Mesendoderm (in vitro differentiated cells): ENCODE measurements around the gene RABAC1.

ENCODE experiments used
- DNase-seq: peaks from one replicate; pipeline ENCODE4 v3.0.0; 2013
- H2AK5ac ChIP-seq: 2 replicates; pipeline ENCODE4 v1.6.1; 2013; ENCODE audit warnings: low read length, inconsistent platforms
- H2BK120ac ChIP-seq: 2 replicates; pipeline ENCODE4 v1.6.1; 2013; ENCODE audit warnings: low read depth, mild to moderate bottlenecking, low read length, moderate library complexity, mixed read lengths
- H2BK15ac ChIP-seq: replicated peaks from 2 replicates; pipeline ENCODE4 v1.6.1; 2013; ENCODE audit warnings: low read depth, mild to moderate bottlenecking, moderate library complexity
- H2BK5ac ChIP-seq: 2 replicates; pipeline ENCODE4 v1.6.1; 2013; ENCODE audit warnings: low read length, inconsistent platforms
- H3K18ac ChIP-seq: 2 replicates; pipeline ENCODE4 v1.6.1; 2013; ENCODE audit warnings: mild to moderate bottlenecking, low read length, mixed read lengths
- H3K23ac ChIP-seq: one replicate; pipeline ENCODE4 v1.6.1; 2013; ENCODE audit warnings: low read length
- H3K27ac ChIP-seq: 2 replicates; pipeline ENCODE4 v1.5.1; 2013; ENCODE audit warnings: low read depth, mild to moderate bottlenecking, inconsistent platforms, low read length, moderate library complexity
- H3K27me3 ChIP-seq: 2 replicates; pipeline ENCODE4 v1.6.1; 2013; ENCODE audit warnings: low read length, control low read depth, mild to moderate bottlenecking, inconsistent platforms; ENCODE audit not compliant: insufficient read depth, poor library complexity
- H3K36me3 ChIP-seq: 2 replicates; pipeline ENCODE4 v1.6.1; 2013; ENCODE audit warnings: low read length, inconsistent platforms; ENCODE audit not compliant: control insufficient read depth, insufficient read depth
- H3K4ac ChIP-seq: one replicate; pipeline ENCODE4 v1.6.1; 2013; ENCODE audit warnings: low read depth, mild to moderate bottlenecking, low read length, moderate library complexity
- H3K4me1 ChIP-seq: 2 replicates; pipeline ENCODE4 v1.6.1; 2013; ENCODE audit warnings: low read depth, low read length, inconsistent platforms; ENCODE audit not compliant: control insufficient read depth
- H3K4me2 ChIP-seq: 2 replicates; pipeline ENCODE4 v1.6.1; 2013; ENCODE audit warnings: low read length
- H3K4me3 ChIP-seq: 2 replicates; pipeline ENCODE4 v1.5.1; 2013; ENCODE audit warnings: mild to moderate bottlenecking, low read length
- H3K56ac ChIP-seq: one replicate; pipeline ENCODE4 v1.6.1; 2013; ENCODE audit warnings: low read length
- H3K79me1 ChIP-seq: 2 replicates; pipeline ENCODE4 v1.6.1; 2013; ENCODE audit warnings: low read length, inconsistent platforms
- H3K79me2 ChIP-seq: 2 replicates; pipeline ENCODE4 v1.6.1; 2013; ENCODE audit warnings: mild to moderate bottlenecking, low read length; ENCODE audit not compliant: control insufficient read depth, insufficient read depth
- H3K9ac ChIP-seq: 2 replicates; pipeline ENCODE4 v1.6.1; 2013; ENCODE audit warnings: low read length, inconsistent platforms
- H4K5ac ChIP-seq: one replicate; pipeline ENCODE4 v1.6.1; 2013; ENCODE audit warnings: low read length
- H4K8ac ChIP-seq: one replicate; pipeline ENCODE4 v1.6.1; 2013; ENCODE audit warnings: low read depth, mild to moderate bottlenecking, control low read depth, low read length, moderate library complexity
- WGBS: extraction: QIAGEN DNeasy Blood & Tissue Kit; methylation state at CpG from one replicate; pipeline ENCODE4 v1.1.7; 2013; ENCODE audit warnings: low lambda C conversion rate, missing lambda C conversion rate; ENCODE audit not compliant: insufficient coverage; ENCODE audit errors: extremely low coverage; 5-methylcytosine and 5-hydroxymethylcytosine counted together

The RABAC1 gene

DNA sequence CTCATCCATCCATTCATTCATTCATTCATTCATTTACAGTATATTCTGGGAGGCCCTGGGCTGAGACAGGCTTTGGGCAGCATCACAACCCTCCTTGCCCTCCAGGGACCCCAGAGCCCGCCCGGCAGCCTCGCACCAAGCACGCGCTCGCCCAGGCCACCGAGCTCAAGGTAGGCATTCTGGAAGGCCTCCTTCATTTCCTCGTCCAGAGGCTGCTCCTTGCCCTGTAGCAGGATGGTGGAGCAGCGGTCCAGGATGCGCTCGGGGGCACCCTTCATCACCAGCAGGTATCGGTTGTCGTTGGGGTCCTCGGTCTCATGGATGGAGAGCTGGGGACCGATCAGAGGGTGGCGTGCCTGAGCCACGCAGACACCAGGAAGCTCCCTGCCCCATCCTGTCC lies 19.3 kb upstream of the RABAC1 start:
- H3K79me2 ChIP-seq, result no peaks in the 10 kb centered on the region

DNA sequence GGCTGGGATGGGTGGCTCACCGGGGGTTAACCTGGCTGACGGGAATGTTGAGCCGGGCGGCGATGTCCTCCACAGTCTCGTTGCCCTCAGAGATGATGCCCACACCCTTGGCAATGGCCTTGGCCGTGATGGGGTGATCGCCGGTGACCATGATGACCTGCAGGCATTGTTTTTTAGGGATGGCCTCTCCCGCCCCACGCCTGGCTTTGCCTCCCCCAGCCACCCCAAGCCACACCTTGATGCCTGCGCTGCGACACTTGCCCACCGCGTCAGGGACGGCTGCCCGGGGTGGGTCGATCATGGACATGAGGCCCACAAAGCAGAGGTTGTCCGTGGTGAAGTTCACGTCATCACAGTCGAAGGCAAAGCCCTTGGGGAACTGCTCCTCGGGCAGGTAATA lies 18.8 kb upstream of the RABAC1 start:
- Histone ChIP-seq H3K4me2 (no peak overlapping the region), H2BK5ac (no peak overlapping the region), H4K8ac (no peak overlapping the region), H3K27ac (no peak overlapping the region), H3K4ac (no peak overlapping the region), H2BK15ac (no peak overlapping the region), H3K36me3 (no peaks in the 10 kb centered on the region), H3K27me3 (no peaks in the 10 kb centered on the region), H4K5ac (no peak overlapping the region), H3K56ac (no peak overlapping the region), H3K4me1 (no peaks in the 10 kb centered on the region), H2BK120ac (no peak overlapping the region), H3K23ac (no peak overlapping the region), H3K79me1 (no peaks in the 10 kb centered on the region), H3K4me3 (no peak overlapping the region), H3K9ac (no peak overlapping the region), H3K18ac (no peak overlapping the region), H2AK5ac (no peak overlapping the region), H3K79me2 (no peaks in the 10 kb centered on the region)
- DNase-seq, result no peak
- no CpG with 5 or more reads among the region's 22 CpGs for WGBS

More for the DNA sequence above, 19.3 kb upstream of the RABAC1 start:
- Histone ChIP-seq H2BK5ac (no peak overlapping the region), H4K5ac (no peak overlapping the region), H2BK120ac (no peak overlapping the region), H3K4ac (no peak overlapping the region), H3K79me1 (no peaks in the 10 kb centered on the region), H2AK5ac (no peak overlapping the region), H3K27me3 (no peaks in the 10 kb centered on the region), H3K23ac (no peak overlapping the region), H3K18ac (no peak overlapping the region), H3K56ac (no peak overlapping the region), H3K4me1 (no peaks in the 10 kb centered on the region), H3K9ac (no peak overlapping the region), H2BK15ac (no peak overlapping the region), H3K27ac (no peak overlapping the region), H4K8ac (no peak overlapping the region), H3K36me3 (no peaks in the 10 kb centered on the region), H3K4me2 (no peak overlapping the region), H3K4me3 (no peak overlapping the region)
- DNase-seq, result no peak
- no CpG with 5 or more reads among the region's 17 CpGs for WGBS

DNA sequence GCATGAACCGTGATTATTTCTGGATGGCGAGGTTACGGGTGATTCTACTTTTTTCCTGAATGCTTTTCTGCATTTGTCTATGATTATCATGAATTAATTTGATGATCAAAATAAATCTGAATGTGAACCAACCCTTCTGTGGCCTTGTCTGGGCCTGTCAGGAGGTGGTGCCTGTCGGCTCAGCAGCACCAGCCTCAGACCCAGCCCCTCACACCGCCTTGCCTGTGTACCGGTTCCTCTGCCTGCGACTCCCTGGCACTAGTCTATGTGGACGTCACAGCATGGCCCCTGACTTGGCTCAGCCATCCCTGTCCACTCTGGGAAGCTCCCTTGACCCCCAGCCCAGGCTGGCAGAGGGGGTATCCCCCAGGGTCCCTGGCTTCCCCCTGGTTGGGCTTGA lies 15.5 kb upstream of the RABAC1 start:
- Histone ChIP-seq H3K27ac (no peak overlapping the region), H3K4me1 (no peaks in the 10 kb centered on the region), H2BK120ac (no peak overlapping the region), H4K5ac (no peak overlapping the region), H2BK5ac (no peak overlapping the region), H2BK15ac (no peak overlapping the region), H3K79me1 (no peaks in the 10 kb centered on the region), H3K23ac (no peak overlapping the region), H4K8ac (no peak overlapping the region), H3K79me2 (no peaks in the 10 kb centered on the region), H3K4me3 (no peak overlapping the region), H3K4ac (no peak overlapping the region), H3K4me2 (no peak overlapping the region), H3K27me3 (no peaks in the 10 kb centered on the region), H2AK5ac (no peak overlapping the region), H3K56ac (no peak overlapping the region), H3K36me3 (no peaks in the 10 kb centered on the region), H3K9ac (no peak overlapping the region), H3K18ac (no peak overlapping the region)
- WGBS, result no CpG with 5 or more reads among the region's 8 CpGs
- DNase-seq, result no peak

DNA sequence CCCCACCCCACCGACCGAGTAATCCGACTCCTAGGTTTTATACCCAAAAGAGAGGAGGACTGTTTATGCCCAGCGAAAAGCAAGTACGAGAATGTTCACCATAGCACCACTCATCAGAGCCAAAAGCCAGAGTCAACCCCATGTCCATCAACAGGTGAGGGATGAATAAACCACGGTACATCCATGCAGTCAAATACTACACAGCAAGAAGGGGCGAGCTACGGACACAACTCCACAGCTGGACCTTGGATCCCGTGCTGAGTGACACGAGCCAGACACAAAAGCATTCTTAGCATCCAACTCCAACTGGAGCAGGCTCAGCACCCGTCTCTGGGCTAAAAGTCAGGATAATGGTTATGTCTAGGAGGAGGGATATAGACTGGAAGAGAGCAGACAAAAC lies 12.2 kb upstream of the RABAC1 start:
- no peak overlapping the region for H4K5ac ChIP-seq
- H3K27ac ChIP-seq, result no peak overlapping the region
- no peak overlapping the region for H3K56ac ChIP-seq
- no peak overlapping the region for H3K4me3 ChIP-seq
- no peak overlapping the region for H2BK120ac ChIP-seq
- H2BK5ac ChIP-seq, result no peak overlapping the region
- no peaks in the 10 kb centered on the region for H3K79me2 ChIP-seq
- no peak overlapping the region for H3K23ac ChIP-seq
- H3K4me2 ChIP-seq, result no peak overlapping the region
- WGBS, result no CpG with 5 or more reads among the region's 11 CpGs
- H3K4ac ChIP-seq, result no peak overlapping the region
- no peak overlapping the region for H2AK5ac ChIP-seq
- no peaks in the 10 kb centered on the region for H3K4me1 ChIP-seq
- H3K79me1 ChIP-seq, result no peaks in the 10 kb centered on the region
- H3K9ac ChIP-seq, result no peak overlapping the region
- no peak overlapping the region for H2BK15ac ChIP-seq
- DNase-seq, result no peak
- no peaks in the 10 kb centered on the region for H3K36me3 ChIP-seq
- no peak overlapping the region for H3K18ac ChIP-seq
- H4K8ac ChIP-seq, result no peak overlapping the region
- no peaks in the 10 kb centered on the region for H3K27me3 ChIP-seq

DNA sequence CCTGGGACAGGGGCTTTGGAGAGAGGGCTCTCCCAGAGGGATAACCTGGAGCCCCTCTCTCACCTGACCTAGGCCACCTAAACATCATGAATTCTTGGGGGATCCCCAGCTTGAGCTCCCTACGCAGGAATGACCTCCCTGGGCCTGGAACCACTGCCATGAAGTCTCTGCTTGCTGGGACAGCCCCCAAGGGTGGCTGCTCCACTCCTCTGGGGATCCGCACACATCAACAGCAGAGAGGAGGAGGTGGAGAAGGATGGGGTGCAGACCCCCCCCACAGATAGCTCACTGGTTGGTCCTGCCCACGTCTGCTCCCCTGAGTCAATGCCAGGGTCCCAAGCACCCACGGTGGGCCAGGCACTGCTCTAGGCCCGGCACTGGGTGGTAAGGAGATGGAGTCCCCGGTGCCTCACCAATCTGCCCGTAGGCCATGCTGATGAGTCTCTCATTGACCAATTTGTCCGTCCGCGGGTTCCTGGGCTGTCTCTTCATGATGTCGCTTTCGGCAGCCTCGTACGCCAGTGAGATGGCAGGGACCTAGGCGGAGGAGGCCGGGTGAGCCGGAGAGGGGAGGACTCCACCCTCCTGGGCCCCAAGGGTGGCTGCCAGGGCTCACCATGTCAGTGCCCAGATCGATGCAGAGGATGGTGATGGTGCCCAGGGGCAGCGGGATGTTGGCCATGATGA lies 10.8 kb upstream of the RABAC1 start:
- Histone ChIP-seq H3K18ac (no peak overlapping the region), H3K4me1 (no peaks in the 10 kb centered on the region), H3K27me3 (no peaks in the 10 kb centered on the region), H3K4ac (no peak overlapping the region), H4K5ac (no peak overlapping the region), H3K79me1 (no peaks in the 10 kb centered on the region), H4K8ac (no peak overlapping the region), H2AK5ac (no peak overlapping the region), H3K56ac (no peak overlapping the region), H3K4me2 (no peak overlapping the region), H2BK5ac (no peak overlapping the region), H3K27ac (no peak overlapping the region), H2BK15ac (no peak overlapping the region), H3K23ac (no peak overlapping the region), H3K79me2 (no peaks in the 10 kb centered on the region), H3K36me3 (no peaks in the 10 kb centered on the region), H2BK120ac (no peak overlapping the region), H3K9ac (no peak overlapping the region), H3K4me3 (no peak overlapping the region)
- WGBS, result no CpG with 5 or more reads among the region's 19 CpGs
- DNase-seq, result no peak
